Activated CD4-positive, alpha-beta T cell treated with anti-CD3 and anti-CD28 coated beads, Interleukin-2, amount 50 U/mL, for 1 hour (primary cell): Measurements from ENCODE around the gene FBXO46.
"Not testable (repeated sequence)": the region's sequence is repeated elsewhere in the genome, so short reads cannot be mapped to it uniquely, and the experiment has no call there.

Experiments
- DNase-seq: peaks from one replicate; pipeline ENCODE4 v3.0.0-alpha.2; 2020

FBXO46 gene

GRCh38 chr19:45766296-45766868 is 35.7 kb upstream of the FBXO46 start:
- DNase-seq = no peak

DNA sequence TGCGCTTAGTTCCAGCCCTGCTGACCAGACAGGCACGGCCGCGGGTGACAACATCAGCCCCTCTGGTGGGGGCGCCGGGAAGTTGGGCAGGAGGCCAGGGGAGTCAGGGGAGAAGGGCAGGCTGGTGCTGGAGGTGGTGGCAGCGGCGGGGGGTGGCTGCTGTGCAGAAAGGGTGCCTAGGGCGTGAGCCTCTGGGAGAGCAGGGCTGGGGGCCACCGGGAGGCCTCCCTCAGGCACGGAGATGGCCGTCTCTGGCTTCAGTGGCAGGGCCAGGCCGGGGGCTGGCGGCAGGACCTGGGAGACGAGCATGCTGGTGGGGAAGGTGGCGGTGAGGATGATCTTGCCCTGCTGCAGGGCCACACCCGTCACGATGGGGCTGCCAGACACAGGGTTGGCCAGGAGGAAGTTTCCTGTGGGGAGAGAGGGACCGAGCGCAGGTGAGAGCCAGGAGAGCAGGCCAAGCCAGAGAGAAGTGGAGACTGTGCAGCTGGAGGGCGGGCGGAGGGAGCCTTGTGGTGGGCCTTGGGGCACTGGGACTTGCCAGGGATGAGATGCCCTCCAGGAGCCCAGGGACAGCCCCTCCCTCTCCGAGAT is 35.1 kb upstream of the FBXO46 start:
- DNase-seq = no peak

- DNase-seq = no peak
These were observed 34.4 kb upstream of the FBXO46 start for GRCh38 chr19:45764945-45765701.

GRCh38 chr19:45764475-45764874 is 33.8 kb upstream of the FBXO46 start:
- no peak for DNase-seq

DNA sequence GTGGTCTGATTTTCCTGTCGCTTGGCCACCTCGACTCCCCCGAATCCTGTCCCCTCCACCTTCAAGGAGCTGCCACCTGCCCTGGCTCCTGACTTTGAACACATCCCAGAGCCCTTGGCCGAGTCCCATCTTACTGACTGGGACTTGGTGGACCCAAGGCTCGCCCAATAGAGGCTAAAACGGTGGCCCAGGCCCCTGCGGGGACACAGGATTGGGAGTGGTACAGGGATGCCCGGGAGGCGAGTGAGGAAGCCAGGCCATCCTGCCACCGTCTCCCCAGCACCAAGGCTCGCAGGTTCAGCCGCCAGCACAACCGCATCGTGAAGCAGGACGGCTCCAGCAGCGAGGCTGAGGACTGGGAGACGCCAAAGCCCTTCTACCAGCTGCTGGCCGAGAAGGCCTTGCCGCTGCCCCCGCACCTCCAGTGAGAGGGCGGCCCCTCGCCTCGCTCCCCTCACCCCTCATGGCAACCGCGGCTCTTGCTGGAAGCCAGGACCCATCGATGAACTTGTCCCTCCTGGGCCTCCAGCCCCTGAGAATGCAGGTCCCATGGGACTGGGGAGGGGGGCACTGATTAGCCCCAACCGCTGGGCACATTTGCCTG is 33.1 kb upstream of the FBXO46 start:
- no peak for DNase-seq

DNA sequence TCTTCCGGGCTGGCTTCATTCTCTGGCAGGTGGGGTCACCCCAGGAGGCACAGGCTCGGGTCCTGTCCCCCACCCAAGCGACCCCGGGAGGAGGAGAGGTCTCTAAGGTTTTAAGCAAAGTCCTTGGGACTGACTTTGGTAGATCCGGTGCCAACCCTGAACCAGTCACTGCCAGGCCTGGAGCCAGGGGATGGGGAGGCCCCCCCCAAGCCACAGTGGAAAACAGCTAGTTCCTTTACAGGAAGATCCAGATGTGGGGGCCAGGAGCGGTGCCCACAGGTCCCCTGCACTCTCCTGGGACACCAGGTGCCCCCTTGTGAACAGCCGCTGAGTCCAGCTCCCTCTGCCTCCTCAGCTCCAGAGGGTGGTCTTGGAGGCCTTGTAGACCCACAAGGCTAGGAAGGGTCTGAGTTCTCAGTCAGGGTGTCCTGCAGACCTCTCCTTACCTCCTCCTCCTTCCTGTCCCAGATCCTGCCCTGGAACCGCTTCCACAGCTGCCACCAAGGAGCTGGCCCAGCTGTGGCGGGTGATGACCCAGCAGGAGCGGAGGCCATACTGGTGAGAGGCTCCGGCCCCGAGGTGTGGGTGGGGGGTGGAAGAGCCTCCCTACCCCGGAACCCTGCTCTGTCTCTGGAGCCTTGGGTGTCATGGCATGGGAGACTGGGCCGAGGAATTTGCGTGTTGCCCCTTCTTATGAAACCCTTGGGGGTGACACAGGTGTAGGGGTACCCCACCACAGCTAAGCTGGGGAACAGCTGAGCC is 32.4 kb upstream of the FBXO46 start:
- no peak for DNase-seq

DNA sequence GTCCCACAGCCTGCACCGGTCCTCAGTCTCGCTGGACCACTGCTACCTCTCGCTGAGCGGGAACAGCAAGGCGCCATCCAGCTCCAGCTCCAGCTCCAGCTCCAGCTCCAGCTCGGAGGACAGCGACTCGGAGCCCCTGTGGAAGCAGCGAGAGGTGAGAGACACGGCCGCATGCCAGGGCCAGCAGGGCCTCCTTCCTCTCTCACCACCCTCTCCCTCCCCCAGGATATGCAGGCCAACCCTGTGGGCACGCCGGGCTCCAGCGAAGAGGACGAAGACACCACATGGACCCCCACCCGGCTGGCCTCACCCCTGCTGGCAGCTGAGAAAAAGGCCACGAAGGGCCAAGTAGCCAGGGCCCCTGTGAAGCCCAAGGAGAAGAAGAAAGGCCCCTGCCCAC is 31.0 kb upstream of the FBXO46 start:
- DNase-seq = no peak

GRCh38 chr19:45758921-45759320 is 28.2 kb upstream of the FBXO46 start:
- no peak for DNase-seq

DNA sequence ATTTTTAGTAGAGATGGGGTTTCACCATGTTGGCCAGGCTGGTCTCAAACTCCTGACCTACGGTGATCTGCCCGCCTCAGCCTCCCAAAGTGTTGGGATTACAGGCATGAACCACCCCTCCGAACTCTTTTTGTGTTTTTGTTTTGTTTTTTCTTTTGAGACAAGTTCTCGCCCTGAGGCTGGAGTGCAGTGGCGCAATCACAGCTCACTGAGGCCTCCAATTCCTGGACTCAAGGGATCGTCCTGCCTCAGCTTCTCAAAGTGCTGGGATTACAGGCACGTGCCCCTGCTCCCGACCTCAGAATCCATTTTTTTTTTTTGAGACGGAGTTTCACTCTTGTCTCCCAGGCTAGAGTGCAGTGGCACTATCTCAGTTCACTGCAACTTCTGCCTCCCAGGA is 27.0 kb upstream of the FBXO46 start:
- no peak for DNase-seq

DNA sequence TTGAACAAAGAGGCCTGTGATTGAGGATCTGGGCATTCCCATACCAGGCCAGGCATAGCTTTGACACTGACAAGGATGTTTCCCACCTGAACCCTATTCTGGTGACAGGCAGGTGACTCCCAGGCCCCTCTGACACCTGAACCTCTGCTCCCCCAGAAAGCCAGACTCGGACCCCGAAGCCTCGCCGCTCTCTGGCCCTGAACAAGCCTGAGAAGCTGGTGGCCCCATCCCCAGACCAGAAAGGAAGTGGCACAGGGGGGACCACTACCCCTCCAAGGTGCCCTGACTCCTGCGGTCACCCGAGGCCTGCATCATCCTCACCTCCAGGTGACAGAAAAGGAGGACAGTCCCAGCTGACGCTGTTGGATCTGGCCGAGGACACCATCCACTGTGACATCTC is 23.6 kb upstream of the FBXO46 start:
- no peak for DNase-seq

DNA sequence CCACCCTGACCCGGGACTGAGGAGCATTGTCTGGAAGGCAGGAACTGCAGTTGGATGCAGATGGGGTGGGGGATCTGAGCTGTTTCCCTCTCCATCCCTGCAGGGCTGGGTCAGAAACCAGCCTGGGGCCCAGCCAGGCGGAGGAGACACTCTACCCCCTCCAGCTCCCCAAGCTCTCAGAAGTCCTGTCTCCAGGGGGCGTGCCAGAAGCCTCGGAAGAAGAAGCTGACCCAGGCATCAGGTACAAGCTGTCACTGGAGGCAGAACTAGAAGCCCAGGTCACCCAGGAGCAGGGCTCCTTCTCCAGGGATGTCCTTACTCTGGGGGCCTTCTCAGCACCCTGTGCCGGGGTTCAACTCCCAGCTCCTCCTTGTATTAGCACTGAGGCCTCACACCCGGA is 22.9 kb upstream of the FBXO46 start:
- DNase-seq = no peak

DNA sequence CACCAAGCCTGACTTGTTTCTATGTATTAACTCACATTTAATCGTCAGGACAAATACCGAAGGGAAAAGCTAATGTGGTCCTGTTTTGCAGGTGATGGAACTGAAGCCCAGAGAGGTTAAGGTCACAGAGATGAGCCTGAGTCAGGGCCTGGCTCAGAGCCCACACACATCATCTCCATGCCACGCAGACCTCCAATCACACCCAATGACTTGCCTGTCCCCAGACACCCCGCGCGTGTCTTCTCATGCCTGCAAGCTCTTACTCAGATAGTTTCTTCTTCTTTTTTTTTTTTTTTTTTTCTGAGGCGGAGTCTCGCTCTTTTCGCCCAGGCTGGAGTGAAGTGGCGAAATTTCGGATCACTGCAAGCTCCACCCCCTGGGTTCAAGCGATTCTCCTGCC is 21.9 kb upstream of the FBXO46 start:
- DNase-seq = no peak

DNA sequence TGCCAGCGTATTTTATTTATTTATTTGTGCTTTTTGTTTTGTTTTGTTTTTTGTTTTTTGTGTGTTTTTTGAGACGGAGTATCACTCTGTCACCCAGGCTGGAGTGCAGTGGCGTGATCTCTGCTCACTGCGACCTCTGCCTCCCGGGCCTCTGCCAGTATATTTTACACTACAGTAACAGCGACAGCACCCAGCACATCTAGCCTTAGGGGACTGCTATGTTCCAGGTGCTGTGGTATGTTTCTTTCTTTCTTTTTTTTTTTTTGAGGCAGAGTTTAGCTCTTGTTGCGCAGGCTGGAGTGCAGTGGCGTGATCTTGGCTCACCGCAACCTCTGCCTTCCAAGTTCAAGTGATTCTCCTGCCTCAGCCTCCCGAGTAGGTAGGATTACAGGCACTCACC is 20.8 kb upstream of the FBXO46 start:
- DNase-seq = not testable (repeated sequence)

- no peak for DNase-seq
These were observed 16.8 kb upstream of the FBXO46 start for GRCh38 chr19:45747513-45747912.

GRCh38 chr19:45746866-45747265 is 16.2 kb upstream of the FBXO46 start:
- DNase-seq = no peak

DNA sequence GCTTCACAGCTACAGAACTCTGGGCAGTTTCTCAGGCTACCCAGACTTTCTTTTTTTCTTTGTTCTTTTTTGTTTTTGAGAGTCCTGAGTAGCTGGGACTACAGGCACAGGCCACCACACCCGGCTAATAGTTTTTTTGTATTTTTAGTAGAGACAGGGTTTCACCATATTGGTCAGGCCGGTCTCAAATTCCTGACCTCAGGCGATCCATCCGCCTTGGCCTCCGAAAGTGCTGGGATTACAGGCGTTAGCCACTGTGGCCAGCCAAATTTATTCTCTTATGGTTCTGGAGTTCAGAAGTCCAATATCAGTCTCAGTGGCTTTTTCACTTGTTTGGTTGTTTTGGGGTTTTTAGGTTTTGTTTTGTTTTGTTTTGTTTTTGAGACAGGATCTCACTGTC is 14.9 kb upstream of the FBXO46 start:
- no peak for DNase-seq

DNA sequence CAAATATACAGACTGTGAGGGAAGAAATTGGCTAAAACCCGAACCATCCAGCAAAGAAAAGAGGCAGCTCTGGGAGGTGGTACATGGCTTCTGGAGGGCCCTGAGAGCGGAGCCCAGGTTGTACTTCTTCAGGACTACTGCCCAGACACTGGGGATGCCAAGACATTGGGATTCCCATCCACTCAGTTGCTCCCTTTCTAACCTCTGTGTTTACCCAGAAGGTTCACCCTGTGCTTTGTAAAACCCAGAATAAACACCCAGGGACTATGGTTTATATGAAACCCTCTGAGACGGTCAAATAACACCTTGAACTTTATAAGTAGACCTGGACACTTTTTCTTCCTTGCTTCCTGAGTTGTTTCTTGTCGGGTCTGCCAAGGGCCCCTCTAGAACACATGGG is 12.3 kb upstream of the FBXO46 start:
- DNase-seq = no peak

- DNase-seq = no peak
These were observed 9.1 kb upstream of the FBXO46 start for GRCh38 chr19:45739498-45740439.

GRCh38 chr19:45733160-45733810 is 2.6 kb upstream of the FBXO46 start, which contains the start of gene MEIOSIN:
Gene MEIOSIN, plus strand, starts transcription at chr19:45733439. Its CDS starts 1,938 bp downstream, at chr19:45735377.
- no peak for DNase-seq

DNA sequence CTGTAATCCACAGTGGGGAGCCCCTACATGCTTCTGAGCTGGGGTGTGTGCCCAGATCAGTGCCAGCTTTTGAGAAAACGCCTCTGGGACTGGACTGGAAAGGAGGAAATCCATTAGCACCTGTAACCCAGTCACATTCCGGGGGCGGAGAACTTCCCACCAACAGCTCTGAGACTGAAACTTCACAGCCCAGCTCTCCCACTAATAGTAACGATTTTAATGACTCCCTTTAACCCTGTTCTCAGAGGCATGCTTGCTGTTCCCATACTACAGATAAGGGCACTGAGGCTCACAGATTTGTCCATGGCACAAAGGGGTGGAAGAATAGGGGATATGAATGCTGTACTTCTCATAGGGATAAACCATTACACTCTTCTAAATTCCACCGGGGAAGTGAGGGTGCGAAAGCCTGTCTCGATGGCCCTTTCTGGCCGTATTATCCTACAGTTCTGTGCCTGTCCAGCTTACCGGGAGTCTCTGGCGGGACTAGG is 851 bp downstream of the FBXO46 start:
- DNase-seq = no peak

DNA sequence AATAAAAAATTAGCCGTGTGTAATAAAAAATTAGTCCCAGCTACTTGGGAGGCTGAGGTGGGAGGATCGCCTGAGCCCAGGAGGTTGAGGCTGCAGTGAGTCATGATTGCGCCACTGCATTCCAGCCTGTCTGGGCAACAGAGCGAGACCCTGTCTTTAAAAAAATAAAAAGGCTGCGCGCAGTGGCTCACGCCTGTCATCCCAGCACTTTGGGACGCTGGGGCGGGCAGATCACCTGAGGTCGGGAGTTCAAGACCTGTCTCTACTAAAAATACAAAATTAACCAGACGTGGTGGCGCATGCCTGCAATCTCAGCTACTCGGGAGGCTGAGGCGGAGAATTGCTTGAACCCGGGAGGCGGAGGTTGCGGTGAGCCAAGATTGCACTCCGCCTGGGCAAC is 2.0 kb downstream of the FBXO46 start:
- not testable (repeated sequence) for DNase-seq
